ENCODE results near the gene CKAP5.

- TF ChIP-seq EP300 (IDR thresholded peaks at IDR 0.05) (no peak), POLR2A (IDR thresholded peaks at IDR 0.05) (no peak)
- TF ChIP-seq, protein P1, sequence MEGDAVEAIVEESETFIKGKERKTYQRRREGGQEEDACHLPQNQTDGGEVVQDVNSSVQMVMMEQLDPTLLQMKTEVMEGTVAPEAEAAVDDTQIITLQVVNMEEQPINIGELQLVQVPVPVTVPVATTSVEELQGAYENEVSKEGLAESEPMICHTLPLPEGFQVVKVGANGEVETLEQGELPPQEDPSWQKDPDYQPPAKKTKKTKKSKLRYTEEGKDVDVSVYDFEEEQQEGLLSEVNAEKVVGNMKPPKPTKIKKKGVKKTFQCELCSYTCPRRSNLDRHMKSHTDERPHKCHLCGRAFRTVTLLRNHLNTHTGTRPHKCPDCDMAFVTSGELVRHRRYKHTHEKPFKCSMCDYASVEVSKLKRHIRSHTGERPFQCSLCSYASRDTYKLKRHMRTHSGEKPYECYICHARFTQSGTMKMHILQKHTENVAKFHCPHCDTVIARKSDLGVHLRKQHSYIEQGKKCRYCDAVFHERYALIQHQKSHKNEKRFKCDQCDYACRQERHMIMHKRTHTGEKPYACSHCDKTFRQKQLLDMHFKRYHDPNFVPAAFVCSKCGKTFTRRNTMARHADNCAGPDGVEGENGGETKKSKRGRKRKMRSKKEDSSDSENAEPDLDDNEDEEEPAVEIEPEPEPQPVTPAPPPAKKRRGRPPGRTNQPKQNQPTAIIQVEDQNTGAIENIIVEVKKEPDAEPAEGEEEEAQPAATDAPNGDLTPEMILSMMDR (IDR thresholded peaks at IDR 0.05): no peak
Observed at GRCh38 chr11:46743043-46743442, 103.0 kb downstream of the CKAP5 start.

Measured in gastroesophageal sphincter (tissue), 3 donors.